ENCODE measurements around the gene LRP8.

Gene LRP8

DNA sequence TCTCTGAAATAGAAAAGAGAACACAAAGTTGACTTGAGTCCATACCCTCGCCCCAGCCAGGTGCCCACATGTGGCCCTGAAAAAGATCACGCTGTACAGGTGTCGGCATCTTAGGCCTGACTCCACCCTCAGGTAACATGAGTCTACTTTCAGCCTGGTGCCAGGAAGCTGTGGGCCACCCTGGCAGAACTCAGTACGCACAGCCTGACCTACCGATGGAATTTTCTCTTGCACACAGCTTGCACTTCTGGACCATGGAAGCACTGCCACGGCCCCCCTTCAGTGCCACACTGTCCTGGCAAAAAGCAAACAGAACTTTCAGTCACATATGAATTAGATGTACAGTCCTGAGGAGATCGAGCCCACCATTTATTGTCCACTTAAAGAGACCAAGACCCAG is 109.7 kb downstream of the LRP8 start:
- TF ChIP-seq SIN3A (IDR thresholded peaks at IDR 0.05; ENCODE audit: borderline replicate concordance, insufficient read depth, low read length) (no peak), FOXP2 (optimal IDR thresholded peaks at IDR 0.05; ENCODE audit: borderline replicate concordance, extremely low read depth, extremely low read length, insufficient read depth) (no peak), TAF1 (IDR thresholded peaks at IDR 0.05; ENCODE audit: borderline replicate concordance, insufficient read depth, low read length) (no peak), POLR2AphosphoS5 (IDR thresholded peaks at IDR 0.05; ENCODE audit: low read depth, low read length) (no peak)
- TF ChIP-seq, protein P1, sequence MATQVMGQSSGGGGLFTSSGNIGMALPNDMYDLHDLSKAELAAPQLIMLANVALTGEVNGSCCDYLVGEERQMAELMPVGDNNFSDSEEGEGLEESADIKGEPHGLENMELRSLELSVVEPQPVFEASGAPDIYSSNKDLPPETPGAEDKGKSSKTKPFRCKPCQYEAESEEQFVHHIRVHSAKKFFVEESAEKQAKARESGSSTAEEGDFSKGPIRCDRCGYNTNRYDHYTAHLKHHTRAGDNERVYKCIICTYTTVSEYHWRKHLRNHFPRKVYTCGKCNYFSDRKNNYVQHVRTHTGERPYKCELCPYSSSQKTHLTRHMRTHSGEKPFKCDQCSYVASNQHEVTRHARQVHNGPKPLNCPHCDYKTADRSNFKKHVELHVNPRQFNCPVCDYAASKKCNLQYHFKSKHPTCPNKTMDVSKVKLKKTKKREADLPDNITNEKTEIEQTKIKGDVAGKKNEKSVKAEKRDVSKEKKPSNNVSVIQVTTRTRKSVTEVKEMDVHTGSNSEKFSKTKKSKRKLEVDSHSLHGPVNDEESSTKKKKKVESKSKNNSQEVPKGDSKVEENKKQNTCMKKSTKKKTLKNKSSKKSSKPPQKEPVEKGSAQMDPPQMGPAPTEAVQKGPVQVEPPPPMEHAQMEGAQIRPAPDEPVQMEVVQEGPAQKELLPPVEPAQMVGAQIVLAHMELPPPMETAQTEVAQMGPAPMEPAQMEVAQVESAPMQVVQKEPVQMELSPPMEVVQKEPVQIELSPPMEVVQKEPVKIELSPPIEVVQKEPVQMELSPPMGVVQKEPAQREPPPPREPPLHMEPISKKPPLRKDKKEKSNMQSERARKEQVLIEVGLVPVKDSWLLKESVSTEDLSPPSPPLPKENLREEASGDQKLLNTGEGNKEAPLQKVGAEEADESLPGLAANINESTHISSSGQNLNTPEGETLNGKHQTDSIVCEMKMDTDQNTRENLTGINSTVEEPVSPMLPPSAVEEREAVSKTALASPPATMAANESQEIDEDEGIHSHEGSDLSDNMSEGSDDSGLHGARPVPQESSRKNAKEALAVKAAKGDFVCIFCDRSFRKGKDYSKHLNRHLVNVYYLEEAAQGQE (IDR thresholded peaks at IDR 0.05; ENCODE audit: insufficient read depth in 1 of 2, low read depth in 2 of 2, low read length in 2 of 2): no peak

DNA sequence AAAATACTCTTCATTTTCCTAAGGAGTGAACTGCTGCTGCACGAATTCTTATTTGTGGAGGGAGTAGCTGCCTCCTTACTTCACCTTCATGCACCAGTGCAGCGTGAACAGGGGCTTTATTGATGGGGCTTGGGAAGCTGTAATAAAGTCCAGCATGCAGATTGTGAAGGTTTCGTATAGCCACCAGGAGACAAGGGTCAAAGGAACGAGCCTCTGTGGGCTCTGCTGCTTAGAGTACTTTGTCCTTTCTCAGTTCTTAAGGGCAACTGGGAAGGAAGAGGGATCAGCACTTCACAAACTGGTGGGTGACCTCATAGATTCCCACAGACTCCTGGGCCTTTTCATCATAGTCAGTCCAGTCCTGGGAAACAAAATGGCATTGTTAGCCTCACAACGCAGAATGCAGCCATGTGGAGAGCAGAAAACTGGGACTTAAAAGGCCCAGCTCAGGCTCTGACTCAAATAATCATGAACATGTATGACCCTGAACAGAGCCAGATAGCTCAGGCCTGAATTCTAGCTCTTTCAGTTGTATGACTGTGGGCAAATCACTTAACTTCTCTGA is 113.4 kb downstream of the LRP8 start:
- TF ChIP-seq SIN3A (IDR thresholded peaks at IDR 0.05; ENCODE audit: borderline replicate concordance, insufficient read depth, low read length) (no peak), FOXP2 (optimal IDR thresholded peaks at IDR 0.05; ENCODE audit: borderline replicate concordance, extremely low read depth, extremely low read length, insufficient read depth) (no peak), POLR2AphosphoS5 (IDR thresholded peaks at IDR 0.05; ENCODE audit: low read depth, low read length) (no peak), TAF1 (IDR thresholded peaks at IDR 0.05; ENCODE audit: borderline replicate concordance, insufficient read depth, low read length) (no peak)
- TF ChIP-seq, protein P1 (IDR thresholded peaks at IDR 0.05; ENCODE audit: insufficient read depth in 1 of 2, low read depth in 2 of 2, low read length in 2 of 2): no peak

DNA sequence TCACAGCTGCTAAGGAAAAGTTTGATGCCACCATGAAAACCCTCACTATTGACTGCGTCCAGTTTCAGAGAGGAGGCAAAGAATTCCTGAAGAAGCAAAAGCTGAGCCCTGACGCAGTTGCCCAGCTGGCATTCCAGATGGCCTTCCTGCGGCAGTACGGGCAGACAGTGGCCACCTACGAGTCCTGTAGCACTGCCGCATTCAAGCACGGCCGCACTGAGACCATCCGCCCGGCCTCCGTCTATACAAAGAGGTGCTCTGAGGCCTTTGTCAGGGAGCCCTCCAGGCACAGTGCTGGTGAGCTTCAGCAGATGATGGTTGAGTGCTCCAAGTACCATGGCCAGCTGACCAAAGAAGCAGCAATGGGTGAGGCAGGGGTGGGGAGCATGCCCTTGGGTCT is 116.9 kb downstream of the LRP8 start:
- no peak for TF ChIP-seq POLR2AphosphoS5 (IDR thresholded peaks at IDR 0.05; ENCODE audit: low read depth, low read length)
- no peak for TF ChIP-seq FOXP2 (optimal IDR thresholded peaks at IDR 0.05; ENCODE audit: borderline replicate concordance, extremely low read depth, extremely low read length, insufficient read depth)
- TF ChIP-seq, protein P1 (IDR thresholded peaks at IDR 0.05; ENCODE audit: insufficient read depth in 1 of 2, low read depth in 2 of 2, low read length in 2 of 2): no peak
- TF ChIP-seq TAF1 (IDR thresholded peaks at IDR 0.05; ENCODE audit: borderline replicate concordance, insufficient read depth, low read length): no peak
- TF ChIP-seq SIN3A (IDR thresholded peaks at IDR 0.05; ENCODE audit: borderline replicate concordance, insufficient read depth, low read length): no peak

DNA sequence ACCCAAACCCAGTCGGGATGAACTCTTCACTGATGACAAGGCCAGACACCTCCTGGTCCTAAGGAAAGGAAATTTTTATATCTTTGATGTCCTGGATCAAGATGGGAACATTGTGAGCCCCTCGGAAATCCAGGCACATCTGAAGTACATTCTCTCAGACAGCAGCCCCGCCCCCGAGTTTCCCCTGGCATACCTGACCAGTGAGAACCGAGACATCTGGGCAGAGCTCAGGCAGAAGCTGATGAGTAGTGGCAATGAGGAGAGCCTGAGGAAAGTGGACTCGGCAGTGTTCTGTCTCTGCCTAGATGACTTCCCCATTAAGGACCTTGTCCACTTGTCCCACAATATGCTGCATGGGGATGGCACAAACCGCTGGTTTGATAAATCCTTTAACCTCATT is 117.5 kb downstream of the LRP8 start:
- TF ChIP-seq FOXP2 (optimal IDR thresholded peaks at IDR 0.05; ENCODE audit: borderline replicate concordance, extremely low read depth, extremely low read length, insufficient read depth): no peak
- no peak for TF ChIP-seq POLR2AphosphoS5 (IDR thresholded peaks at IDR 0.05; ENCODE audit: low read depth, low read length)
- no peak for TF ChIP-seq TAF1 (IDR thresholded peaks at IDR 0.05; ENCODE audit: borderline replicate concordance, insufficient read depth, low read length)
- TF ChIP-seq, protein P1 (IDR thresholded peaks at IDR 0.05; ENCODE audit: insufficient read depth in 1 of 2, low read depth in 2 of 2, low read length in 2 of 2): no peak
- no peak for TF ChIP-seq SIN3A (IDR thresholded peaks at IDR 0.05; ENCODE audit: borderline replicate concordance, insufficient read depth, low read length)
